ENCODE data around the gene SPEG.

The SPEG gene

DNA sequence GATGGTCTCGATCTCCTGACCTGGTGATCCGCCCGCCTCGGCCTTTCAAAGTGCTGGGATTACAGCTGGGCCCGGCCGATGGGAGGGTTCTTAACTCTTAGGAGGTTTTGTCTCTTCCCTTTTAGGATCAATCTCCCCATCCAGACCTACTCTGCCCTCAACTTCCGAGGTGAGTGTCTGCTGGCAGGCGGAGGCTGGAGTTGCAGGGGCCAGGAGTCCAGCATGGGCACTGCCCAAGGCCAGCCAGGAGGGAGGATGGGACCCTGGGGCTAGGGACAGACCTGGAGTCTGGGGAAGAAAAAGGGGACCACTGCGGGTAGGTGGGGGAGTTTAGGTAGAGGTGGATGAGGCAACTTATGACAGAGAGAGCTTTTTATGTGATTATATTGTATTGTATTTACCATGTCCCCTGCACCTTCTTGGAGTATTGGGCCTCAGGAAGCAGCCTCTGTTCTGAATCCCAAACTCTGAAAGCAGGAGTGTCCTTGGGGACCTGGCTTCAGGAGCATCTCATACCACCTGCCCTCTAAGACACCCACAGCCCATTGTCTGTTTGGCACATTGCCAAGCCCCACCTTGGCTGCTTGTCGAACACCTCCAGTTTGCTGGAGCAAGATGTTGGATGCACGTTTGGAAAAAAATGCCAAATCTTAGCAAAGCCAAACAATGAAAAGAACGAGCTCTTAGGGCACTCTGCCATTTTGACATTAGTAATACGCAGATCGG, 10.8 kb upstream of the SPEG start:
- peak in 1 of 51 donors; percentile 18 for DNase-seq

DNA sequence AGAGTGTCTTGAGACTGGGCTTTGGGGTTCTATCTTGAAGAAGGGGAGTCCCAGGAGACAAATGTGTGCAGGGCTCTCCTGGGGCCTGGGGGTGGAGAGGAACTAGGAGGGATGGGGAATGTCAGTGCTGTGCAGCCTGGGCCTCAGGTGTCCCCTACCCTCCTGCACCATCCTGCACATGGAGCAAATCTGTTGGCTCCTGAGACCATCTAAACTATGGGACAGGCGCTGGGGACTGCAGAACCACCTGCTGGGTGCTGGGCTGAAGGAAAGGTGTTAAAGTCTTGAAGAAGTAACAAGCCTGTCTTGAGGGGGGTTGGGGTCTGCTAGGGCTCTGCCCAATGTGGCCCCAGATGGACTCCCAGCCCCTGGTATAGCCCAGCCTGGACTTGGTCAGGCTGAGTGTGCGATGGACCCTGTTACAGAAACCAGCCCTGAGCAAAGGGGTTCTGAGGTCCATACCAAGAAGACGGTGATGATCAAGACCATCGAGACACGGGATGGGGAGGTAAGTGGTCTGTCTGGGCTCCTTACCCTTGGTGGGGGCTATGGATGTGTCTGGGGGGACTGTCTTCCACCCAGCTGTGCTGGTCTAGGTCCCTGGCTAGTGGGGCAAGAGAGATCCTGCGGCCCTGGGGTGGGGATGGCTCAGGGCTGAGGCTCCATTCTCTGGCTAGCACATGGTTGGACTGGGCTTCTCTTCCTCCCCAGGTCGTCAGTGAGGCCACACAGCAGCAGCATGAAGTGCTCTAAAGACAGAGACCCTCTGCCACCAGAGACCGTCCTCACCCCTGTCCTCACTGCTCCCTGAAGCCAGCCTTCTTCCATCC, 9.2 kb upstream of the SPEG start:
- DNase-seq: no peak

DNA sequence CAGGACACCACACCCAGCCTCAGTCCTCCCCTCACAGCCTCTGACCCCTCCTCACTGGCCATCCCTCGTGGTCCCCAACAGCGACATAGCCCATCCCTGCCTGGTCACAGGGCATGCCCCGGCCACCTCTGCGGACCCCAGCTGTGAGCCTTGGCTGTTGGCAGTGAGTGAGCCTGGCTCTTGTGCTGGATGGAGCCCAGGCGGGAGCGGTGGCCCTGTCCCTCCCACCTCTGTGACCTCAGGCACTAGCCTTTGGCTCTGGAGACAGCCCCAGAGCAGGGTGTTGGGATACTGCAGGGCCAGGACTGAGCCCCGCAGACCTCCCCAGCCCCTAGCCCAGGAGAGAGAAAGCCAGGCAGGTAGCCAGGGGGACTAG, 8.6 kb upstream of the SPEG start:
- no peak for DNase-seq

DNA sequence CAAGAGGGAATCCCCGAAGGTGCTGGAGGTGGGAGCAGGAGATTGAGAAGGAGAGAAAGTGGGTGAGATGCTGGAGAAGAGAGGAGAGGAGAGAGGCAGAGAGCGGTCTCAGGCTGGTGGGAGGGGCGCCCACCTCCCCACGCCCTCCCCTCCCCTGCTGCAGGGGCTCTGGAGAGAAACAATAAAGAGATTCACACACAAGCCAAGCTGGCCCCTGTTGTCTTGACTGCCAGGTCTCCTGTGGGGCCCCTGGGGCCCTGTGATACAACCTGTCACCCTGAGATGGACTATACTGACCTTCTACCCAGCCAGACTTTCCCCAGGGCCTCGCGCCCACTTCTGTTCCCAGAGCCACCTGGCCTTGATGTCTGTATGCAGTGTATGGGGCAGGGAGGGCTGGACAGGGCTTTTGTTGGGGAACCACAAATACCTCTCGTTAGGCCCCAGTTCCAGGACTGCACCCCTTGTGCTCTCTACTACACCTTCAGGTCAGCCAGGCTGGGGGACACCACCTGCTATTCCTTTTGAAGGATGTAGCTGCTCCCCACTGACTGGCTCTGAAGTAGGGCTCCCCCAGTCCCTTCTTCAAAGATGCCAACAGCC, 8.0 kb upstream of the SPEG start:
- DNase-seq: no peak

DNA sequence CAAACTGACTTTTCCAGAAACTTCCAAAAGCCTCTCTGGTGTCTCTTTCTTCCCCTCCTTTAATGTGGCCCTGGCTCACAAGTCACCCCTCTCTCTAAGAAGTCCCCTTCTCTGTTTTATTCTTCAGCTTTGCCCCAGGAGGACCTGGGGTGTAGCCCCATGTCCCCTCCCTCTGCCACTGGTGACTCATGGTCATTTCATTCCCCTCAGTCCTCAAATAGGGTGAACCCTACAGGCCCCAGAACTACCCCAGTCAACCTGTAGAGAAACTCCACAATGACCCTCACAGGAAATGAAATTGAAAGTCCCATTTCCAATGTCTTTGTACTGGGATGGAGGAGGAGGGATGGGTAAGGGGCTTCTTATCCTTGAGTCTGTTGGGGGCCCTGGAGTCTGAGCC, 6.2 kb upstream of the SPEG start:
- DNase-seq: no peak

DNA sequence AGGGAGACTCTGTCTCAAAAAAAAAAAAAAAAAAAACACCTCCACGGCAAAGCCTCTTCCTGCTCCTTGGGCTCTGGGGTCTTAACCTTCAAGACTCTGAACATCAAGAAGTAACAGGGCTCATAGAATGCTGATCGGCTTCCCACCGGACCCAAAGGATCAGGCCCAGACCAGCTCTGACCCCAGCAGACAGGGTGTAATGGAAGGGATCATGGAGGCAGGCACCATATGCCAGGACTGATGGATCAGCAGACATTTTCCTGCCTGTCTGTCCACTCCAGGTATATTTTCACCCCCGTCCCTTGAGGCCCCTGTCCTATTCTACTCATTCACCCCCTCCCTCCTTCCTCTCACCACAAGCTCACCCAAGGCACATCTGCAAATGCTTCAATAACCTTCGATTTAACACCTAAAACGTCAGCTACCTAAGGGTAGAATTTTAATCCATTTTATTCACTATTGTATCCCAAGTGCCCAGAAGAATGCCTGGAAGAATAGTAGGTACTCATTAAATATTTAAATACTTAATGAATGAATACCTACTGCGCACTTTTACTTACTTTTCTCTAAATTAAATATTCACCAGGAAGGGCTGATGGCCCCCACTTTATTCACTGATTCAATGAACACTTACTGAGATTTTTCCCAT, 4.6 kb upstream of the SPEG start:
- DNase-seq: no peak

DNA sequence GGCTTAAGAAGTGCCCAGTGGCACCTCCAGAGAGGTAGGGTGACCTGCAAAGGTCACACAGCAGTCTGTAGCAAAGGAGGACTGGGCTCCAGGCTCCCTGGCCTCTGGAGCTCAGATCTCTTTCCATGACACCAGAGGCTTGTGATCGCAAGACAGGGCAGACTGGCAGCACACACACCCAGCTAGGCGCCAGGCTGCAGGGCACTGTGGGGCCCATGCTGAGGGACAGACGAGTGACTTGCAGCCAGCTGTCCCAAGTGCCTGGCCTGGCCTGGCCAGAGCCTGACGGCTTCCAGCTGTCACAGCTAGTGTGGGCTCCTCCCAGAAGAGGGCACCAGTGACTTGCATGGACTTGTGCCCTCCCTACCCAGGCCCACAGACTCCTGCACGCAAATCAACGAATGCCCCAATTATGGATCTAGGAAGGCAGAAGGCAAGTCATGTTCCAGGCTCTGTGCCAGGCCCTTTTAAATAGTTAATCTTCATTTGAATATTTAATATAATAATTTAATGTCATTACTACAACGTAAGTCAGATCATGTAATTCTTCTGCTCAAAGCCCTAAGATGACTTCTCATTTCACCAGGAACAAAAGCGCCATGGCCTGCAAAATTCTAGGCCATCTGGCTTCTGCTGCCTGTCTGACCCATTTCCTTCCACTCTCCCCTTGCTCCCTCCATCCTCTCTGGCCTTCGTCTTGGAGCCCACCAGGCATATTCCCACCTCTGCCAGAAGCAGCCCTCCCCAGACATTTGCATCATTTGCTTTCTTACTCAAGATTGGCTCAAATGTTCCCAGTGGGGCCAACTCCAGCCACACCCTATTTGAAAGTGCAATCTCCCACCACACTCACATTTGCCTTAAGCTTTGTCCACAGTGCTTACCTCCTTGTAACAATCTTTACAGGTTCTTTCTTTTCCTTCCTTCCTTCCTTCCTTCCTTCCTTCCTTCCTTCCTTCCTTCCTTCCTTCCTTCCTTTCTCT, 3.7 kb upstream of the SPEG start:
- DNase-seq: peak in 15 of 51 donors; percentile 5 to 33 (median 18)

DNA sequence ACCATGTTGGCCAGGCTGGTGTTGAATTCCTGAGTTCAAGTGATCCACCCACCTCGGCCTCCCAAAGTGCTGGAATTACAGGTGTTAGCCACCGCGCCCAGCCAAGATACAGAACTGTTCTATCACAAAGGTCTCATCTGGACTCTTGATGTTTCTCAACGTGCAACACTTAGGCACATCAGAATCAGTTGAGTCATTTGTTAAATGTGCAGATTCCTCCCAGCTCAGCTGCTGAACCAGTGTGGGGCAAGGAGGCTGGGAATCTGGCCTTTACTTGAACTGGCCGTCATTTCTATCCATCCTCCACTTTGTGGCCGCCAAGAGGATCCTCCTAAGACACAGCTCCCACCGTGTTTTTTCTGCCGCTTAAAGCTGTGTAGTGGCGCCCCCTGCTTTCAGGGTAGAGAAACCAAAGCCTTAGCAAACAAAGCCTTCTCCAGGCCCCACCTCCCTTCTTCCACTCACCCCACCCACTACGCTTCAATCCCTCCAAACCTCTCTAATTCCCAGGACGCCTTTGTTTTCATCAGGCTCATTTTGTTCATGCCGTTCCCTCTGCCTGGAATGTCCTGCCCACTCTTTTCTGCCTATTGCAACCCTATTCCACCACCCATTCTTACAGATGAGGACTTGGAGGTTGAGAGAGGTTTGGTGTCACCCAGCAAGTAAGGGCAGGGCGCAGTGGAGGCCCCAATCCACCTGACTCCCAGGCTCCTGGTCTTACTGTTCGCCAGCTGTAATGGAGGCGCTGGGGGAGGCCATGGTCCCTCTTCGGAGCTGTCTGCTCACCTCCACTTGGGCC, 776 bp upstream of the SPEG start:
- no peak for DNase-seq

DNA sequence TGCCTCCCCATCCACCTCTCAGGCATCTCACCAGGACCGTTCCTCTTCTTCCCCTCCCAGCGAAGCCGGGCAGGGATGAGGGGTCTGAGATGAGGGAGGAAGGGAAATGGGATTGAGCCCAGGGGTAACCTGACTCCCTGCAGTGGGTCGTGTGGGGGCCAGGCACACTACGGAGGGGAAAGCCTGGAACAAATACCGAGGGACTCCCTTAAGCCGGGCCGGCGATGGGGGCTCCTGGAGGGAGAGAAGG, 250 bp upstream of the SPEG start:
- no peak for DNase-seq

DNA sequence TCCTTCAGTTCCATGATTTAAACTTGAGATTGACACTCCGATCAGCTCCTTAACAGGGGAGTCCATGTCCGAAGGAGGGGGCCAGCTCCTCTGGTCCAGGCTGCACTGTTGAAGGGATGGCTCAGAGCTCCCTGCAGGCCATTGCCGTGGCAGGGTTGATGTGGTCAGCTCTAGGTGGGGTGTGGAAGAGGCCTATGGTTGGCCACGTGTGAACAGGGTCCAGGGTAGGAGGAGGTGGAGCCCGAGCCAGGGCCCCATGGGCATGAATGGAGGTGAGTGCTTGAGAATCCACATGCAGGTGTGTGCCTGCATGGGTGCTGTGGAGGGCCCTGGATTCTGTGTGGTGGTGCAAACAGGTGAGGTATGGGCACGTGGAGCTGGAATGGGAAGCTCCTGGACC, 1.1 kb downstream of the SPEG start:
- no peak for DNase-seq

DNA sequence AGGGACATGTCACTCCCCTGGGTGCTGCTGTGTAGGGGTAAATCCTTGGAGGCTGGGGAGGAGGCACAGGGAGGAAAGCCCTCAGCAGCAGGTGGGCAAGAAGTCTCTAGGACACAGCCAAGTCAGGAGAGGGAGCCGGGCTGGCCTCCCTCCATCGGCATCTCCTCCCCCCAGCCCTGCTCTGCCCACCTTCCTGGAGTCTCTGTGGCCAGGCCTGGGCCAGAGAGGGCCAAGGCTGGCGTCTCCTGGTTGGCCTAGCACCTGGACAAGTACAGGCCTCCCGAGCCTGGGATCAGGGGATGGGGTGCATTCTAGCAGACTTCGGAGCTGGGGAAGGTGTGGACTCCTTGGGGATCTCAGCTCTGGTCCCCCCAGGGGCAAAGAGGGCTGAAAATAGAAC, 1.8 kb downstream of the SPEG start:
- no peak for DNase-seq

DNA sequence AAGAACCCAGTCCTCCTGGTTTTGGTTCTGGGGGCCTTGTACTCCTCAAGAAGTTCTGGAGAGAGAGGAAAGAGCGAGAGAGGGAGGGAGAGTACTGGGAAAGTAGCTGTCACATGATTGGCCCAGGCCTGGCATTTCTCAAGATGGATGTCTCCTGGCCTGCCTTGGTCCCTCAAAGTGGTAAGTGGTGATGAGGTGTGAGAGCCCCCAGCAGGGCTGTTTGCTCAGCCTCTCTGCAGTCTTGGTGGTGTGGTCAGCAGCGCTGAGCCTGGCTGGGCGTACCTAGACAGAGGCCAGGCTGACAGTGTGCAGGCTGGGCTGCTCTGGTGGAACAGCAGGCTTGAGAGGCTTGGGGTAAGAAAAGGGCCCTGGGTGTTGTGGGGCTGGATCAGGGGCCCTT, 2.5 kb downstream of the SPEG start:
- no peak for DNase-seq

DNA sequence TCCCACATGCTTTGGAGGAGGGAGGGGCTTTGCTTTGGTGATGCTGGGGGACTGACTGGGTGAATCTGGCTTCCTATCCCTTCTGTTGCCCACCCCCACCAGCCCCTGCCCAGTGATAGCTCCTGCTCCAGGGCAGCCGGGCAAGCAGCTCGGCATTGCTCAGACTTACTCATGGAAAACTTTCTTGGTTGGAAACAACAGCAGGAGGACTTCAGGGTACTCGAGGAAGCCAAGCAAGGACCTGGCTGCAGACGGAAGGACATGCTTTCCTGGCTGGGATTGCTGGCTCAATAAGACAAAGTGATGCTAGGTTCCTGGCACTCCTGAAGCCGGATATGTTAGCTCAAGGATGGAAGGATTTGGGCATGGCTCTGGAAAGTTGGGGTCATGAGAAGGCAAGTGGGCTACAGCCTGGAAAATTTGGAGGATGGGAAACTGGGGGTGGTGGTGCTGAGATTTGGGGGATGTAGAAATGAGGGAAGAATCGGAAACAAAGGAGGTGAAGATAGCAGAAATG, 3.1 kb downstream of the SPEG start:
- no peak for DNase-seq

DNA sequence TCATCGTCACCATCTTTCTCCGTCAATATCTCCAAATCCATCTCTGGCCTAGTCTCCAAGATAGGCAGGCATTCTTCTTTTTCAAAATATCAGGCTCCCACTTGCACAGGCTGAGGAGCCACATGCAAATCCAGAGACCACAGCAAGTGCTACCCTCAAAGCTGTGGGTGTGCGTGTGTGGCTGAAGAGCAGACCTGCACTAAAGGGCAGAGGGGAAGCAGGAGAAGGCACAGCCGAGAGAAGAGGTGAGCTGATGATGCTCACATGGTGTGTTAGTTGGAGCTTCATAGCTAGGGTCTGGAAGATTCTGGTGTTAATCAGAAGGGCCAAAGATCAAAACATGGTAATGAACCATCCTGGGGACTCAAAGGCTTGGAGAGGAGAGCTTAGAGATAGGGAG, 3.8 kb downstream of the SPEG start:
- DNase-seq: no peak

DNA sequence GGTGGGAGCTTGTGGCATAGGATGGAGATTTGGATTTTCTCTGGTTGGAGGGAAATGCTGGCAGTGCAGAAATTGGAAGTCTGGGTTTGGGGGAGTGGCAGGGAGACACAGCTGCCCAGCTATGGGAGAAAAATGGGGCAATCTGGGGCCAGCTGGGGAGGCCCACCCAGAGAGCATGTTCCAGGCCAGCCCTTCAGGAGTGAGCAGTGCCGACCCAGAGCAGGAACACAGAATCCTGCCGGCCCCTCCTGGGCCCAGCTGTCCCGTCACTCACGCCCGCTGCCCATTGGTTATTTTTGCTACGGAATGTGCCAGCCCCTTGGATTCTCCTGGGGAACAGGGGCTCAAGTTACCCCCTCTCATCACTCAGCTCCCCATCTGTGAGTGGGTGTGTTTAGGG, 4.9 kb downstream of the SPEG start:
- no peak for DNase-seq

DNA sequence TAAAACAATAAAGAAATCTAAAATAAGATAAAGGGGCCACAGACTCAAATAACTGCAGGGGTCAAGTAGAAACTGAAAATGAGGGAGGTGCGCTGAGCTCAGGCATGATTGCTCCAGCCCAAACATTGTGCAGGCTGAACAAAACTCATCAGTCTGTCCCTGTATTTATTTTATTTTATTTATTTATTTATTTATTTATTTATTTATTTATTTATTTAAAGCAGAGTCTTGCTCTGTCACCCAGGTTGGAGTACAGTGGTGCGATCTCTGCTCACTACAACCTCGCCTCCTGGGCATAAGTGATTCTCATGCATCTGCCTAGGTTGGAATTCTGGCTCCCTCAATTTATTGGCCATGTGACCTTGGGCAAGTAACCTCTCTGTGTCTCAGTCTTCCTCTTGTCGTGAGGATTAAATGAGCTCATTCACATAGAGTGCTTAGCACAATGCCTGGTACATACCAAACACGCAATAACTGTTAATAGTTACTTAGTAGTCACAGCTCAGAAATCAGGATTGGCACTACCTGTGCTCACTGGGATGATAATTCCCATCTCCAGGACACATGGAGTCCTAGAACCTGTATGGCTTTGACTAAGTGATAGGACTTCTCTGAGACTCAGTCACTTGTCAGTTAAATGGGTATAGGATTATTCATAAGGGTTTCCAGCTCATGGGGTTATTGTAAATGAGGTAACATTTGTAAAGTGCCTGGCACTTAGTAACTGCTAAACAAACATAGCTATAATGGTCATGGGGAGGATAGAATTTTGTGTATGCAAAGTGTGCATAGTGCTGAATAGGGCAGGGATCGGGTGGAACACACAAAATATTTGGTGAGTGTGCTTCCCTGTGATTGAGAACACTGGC, 6.0 kb downstream of the SPEG start:
- DNase-seq: no peak

DNA sequence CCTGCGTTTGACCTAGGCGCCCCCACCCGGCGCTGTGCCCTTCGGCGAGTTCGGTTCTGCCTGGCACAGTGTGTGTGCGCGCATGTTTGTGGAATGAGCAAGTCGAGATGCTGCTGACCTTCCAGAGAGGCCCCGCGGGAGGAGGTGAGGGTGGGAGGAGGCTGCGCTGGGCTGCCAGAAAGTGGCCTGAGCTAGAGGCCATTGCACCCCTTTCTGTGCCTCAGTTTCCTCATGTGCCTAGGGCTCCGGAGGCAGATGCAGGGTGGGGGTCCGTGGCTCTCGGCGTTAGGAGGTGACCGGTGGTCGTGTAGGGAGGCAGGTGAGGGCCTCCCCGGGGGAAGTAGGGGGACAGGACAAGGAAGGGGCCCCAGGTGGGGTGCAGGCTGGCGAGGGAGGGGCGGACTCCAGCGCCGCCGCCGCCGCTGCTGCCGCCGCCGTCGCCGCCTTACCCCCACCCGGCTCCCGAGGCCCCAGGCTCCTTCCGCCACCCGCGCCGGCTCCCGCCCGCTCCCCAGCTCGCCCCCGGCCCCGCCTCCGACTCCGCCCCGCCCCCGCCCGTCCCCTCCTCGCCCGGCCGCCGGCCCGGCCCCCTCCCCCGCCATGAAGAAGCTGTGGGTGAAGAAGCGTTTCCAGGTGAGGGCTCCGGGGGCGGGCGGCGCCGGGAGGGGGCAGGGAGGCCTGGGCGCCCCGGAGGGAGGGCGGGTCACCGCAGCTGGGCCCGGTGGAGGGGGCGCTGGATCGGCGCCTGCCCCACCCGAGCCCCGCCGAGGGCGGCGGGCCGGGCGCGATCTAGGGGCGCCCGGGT, 7.0 kb downstream of the SPEG start:
- peak in 25 of 51 donors; percentile 9 to 63 (median 24) for DNase-seq

All from hypothalamus (tissue), 51 donors.